GM12875 (cell line): ENCODE data around the gene NSG2.
"Not testable (repeated sequence)": the region's sequence is repeated elsewhere in the genome, so short reads cannot be mapped to it uniquely, and the experiment has no call there.

Experiments used
- H3K4me3 ChIP-seq: one replicate; pipeline ENCODE4 v1.5.1; 2011; ENCODE audit warnings: low read depth, low read length, control low read depth
- TF ChIP-seq, protein P1 (sequence below): IDR thresholded peaks from 2 replicates; pipeline ENCODE4 v1.5.1; 2011; ENCODE audit warnings: low read depth, mild to moderate bottlenecking, control low read depth, inconsistent platforms, low read length, moderate library complexity, borderline replicate concordance; ENCODE audit not compliant: insufficient read depth

The NSG2 gene

DNA sequence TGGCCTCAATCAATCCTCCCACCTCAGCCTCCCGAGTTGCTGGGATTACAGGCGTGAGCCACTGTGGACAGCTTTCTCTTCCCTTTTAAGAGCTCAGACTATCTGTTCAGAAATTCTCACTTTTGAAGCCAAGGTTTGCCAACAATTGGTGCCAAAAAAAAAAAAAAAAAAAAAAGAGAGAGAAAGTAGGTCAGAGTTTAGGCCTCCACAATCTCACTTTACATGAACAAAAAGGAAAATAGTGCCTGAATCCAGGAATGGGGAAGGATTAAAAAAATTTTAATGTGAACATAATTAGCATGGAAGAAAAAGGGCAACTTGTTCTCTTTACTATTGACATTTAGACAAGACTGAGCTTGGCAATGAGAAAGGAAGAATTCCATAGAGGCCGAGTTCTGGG is 94.1 kb downstream of the NSG2 start:
- no peak overlapping the region for H3K4me3 ChIP-seq
- TF ChIP-seq, protein P1, sequence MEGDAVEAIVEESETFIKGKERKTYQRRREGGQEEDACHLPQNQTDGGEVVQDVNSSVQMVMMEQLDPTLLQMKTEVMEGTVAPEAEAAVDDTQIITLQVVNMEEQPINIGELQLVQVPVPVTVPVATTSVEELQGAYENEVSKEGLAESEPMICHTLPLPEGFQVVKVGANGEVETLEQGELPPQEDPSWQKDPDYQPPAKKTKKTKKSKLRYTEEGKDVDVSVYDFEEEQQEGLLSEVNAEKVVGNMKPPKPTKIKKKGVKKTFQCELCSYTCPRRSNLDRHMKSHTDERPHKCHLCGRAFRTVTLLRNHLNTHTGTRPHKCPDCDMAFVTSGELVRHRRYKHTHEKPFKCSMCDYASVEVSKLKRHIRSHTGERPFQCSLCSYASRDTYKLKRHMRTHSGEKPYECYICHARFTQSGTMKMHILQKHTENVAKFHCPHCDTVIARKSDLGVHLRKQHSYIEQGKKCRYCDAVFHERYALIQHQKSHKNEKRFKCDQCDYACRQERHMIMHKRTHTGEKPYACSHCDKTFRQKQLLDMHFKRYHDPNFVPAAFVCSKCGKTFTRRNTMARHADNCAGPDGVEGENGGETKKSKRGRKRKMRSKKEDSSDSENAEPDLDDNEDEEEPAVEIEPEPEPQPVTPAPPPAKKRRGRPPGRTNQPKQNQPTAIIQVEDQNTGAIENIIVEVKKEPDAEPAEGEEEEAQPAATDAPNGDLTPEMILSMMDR: no peak

DNA sequence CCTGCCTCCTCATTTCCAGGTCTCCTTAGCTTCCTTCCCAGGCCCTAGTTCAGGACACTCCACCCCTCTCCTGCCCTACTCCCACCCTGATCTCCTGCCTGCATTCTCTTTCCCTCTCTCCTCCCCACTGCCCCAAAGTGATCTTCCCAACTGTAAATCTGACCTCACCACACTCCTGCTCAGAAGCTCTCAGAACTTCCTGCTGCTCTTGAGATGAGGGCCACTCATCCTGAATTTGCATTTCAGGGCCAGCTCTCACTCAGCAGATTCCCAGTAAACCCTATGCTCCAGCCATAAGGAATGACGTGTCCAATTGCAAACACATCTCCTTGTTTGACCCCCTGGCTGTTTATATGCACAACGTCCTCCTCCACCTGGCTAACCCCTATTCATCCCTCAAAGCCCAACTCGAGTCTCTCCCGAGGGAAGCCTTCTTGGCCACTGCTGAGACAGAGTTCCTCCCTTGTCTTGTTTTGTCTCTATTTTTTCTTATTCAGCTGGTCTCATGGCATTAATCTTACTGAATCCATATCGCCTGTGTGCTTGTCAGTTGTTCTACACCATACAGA is 95.0 kb downstream of the NSG2 start:
- TF ChIP-seq, protein P1: no peak
- H3K4me3 ChIP-seq: no peak overlapping the region

DNA sequence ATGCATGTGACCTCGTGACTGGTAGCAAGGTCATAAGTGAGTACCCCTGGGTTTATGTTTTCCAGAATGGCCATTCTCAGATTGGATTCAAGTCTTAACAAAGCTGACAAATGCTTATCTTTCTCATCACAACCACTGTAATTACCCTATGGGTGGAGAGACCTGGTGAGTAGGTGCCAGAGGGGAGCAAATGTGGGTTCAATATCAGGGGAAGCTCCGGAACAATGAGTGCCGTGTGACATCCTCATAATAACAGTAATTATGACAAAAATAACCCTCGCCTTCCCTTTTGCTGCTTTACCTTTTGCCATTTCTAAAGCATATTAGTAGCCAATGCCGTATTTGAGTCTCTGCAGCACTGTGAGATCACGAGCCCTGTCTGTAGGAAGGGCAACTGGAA is 95.9 kb downstream of the NSG2 start:
- H3K4me3 ChIP-seq: no peak overlapping the region
- TF ChIP-seq, protein P1: no peak

GRCh38 chr5:174145091-174145490 is 99.6 kb downstream of the NSG2 start:
- TF ChIP-seq, protein P1: no peak

DNA sequence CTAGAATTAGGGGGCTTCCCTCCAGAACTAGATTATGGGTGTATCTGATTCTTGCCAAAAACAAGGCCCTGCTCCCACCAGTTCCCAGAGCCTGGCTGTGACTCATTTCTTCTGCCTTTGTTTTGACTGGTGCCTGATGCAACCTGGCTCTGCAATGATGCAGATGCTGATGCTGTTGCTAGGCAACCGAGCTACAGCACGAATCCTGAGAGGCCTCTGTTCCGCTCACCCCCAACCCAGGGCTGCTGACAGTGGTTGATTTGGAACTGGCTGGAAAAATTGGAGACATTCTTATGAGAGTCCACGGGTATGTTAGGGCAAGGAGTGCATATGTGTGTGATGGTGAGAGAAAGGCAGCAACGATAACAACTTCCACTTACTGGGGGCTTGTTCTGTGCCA is 100.3 kb downstream of the NSG2 start:
- TF ChIP-seq, protein P1: no peak

More at GRCh38 chr5:174145091-174145490, 99.6 kb downstream of the NSG2 start:
- no peak overlapping the region for H3K4me3 ChIP-seq

GRCh38 chr5:174146556-174146955 is 101.0 kb downstream of the NSG2 start:
- no peak overlapping the region for H3K4me3 ChIP-seq
- TF ChIP-seq, protein P1: no peak

More for the DNA sequence above, 100.3 kb downstream of the NSG2 start:
- no peak overlapping the region for H3K4me3 ChIP-seq

DNA sequence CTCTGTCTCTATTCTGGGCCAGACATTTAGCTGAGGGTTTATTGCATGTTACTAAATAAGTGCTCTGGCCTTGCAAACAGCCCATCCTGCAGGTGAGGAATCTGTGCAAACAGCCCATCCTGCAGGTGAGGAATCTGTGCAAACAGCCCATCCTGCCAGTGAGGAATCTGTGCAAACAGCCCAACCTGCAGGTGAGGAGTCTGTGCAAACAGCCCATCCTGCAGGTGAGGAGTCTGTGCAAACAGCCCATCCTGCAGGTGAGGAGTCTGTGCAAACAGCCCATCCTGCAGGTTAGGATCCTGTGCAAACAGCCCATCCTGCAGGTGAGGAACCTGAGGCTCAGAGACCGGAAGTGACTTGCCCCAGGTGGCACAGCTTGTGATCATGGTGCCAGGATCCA is 101.5 kb downstream of the NSG2 start:
- H3K4me3 ChIP-seq: not testable (repeated sequence)

DNA sequence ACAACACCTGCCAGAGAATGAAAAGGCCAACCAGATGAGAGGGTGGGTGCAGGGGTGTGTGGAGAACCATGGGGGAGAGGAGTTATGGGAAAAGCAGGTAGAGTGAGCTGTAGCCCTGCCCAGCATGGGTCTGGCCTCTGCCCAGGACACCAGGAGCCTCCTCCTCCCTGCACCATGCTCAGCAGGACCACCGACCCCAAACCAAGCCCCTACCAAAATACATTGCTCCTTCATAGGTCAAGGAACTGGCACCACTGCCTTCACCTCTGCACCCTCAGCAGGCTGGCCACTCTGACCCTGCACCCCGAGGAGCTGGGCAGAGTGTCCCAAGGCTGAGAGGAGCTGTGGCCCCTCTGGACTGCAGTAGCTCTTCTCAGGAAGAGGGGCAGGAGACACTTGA is 102.0 kb downstream of the NSG2 start:
- H3K4me3 ChIP-seq: no peak overlapping the region
- TF ChIP-seq, protein P1: no peak
